Tibial nerve (tissue), 4 donors: ENCODE results near the gene OSCAR. TPM values are rescaled to one million over a fixed set of nuclear protein-coding genes. Genes with fewer than 3 reads are reported as not detected.

Experiments
- DNase-seq, 2 donors: peaks; one replicate each; pipeline ENCODE4 v3.0.0-alpha.2; 2019; ENCODE audit warnings: low spot score in 2 of 2
- H3K27ac ChIP-seq, 4 donors: fragments of 200-600 bp; sonication (generic) in 3 of 4; one replicate each; pipeline ENCODE4 v1.5.1; 2017 to 2019; ENCODE audit warnings: mild to moderate bottlenecking in 1 of 4
- H3K27me3 ChIP-seq, 2 donors: fragments of 200-600 bp; sonication (generic) in 1 of 2; one replicate each; pipeline versions ENCODE4 v1.5.1 to v1.6.0; 2017 to 2019
- H3K36me3 ChIP-seq, 3 donors: fragments of 200-600 bp; sonication (generic); one replicate each; pipeline ENCODE4 v1.5.1; 2018 to 2019
- H3K4me1 ChIP-seq, 4 donors: fragments of 200-600 bp; sonication (generic) in 3 of 4; one replicate each; pipeline ENCODE4 v1.5.1; 2017 to 2019
- H3K4me3 ChIP-seq, 4 donors: fragments of 200-600 bp; sonication (generic) in 3 of 4; one replicate each; pipeline ENCODE4 v1.5.1; 2017 to 2019; ENCODE audit warnings: mild to moderate bottlenecking in 1 of 4, moderate library complexity in 1 of 4
- H3K9me3 ChIP-seq, 4 donors: fragments of 200-600 bp; sonication (generic) in 3 of 4; one replicate each; pipeline ENCODE4 v1.5.1; 2017 to 2019
- EP300 ChIP-seq, 2 donors: sonication (generic); formaldehyde crosslinking; IDR thresholded peaks; one replicate each; pipeline ENCODE4 v1.6.1; 2017; ENCODE audit warnings: antibody characterized with exemption in 2 of 2, mild to moderate bottlenecking in 1 of 2
- POLR2A ChIP-seq, 2 donors: fragments of 450-650 bp; IDR thresholded peaks; one replicate each; pipeline ENCODE4 v1.6.1; 2017; ENCODE audit warnings: antibody characterized with exemption in 2 of 2, mild to moderate bottlenecking in 2 of 2, moderate library complexity in 2 of 2
- WGBS, 2 donors: methylation state at CpG; one replicate each; pipeline ENCODE4 v1.1.5; 2018; 5-methylcytosine and 5-hydroxymethylcytosine counted together
- total RNA-seq, 4 donors: library from RNA; depleted of rRNA; stranded (reverse); fragments of >200 nt; gene quantifications; one replicate each; pipeline ENCODE4 v1.1.0, GENCODE V29; 2016
- TF ChIP-seq, protein P1 (sequence below), 5 experiments: fragments of 200-600 bp in 3 of 5; fragments of 450-650 bp in 2 of 5; sonication (generic) in 3 of 5; IDR thresholded peaks; one replicate each; pipeline ENCODE4 v1.5.1; 2016 to 2019; ENCODE audit warnings: antibody characterized with exemption in 5 of 5, mild to moderate bottlenecking in 3 of 5, moderate library complexity in 2 of 5

OSCAR gene
- total RNA-seq, 4 donors from 2014 or later: 0.66 to 7.2 (median 1.9) TPM

DNA sequence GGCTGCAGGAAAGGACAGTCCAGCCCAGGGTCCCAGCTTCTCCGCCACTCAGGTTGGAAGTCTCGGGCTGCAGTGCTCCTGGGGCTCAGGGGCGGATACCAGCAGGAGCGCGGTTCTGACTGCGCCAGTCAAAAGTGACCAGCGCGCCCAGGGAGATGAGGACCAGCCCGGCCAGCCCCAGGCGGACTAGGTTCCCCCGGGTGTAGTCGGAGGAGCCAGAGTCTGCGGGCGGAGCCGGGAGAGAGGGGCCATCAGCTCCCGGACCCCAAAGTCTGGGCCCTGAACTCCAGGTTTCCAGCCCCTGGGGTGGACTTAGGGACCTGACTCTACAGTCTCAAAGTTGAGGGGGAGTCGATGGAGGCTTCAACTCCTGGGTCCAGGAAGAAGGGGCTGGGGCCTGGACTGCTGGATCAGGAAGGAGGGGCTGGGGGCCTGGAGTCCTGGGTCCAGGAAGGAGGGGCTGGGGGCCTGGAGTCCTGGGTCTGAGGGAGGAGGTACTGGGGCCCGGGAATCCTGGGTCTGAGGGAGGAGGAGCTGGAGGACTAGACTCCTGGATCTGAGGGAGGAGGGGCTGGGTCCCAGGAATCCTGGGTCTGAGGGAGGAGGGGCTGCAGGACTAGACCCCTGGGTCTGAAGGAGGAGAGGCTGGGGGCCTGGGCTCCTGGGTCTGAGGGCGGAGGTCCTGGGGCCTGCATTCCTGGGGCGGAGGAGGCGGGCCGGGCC, 5.3 kb downstream of the OSCAR start:
- H3K27ac ChIP-seq: peak overlapping the region in 1 of 4 donors; percentile 50
- no peak for DNase-seq

DNA sequence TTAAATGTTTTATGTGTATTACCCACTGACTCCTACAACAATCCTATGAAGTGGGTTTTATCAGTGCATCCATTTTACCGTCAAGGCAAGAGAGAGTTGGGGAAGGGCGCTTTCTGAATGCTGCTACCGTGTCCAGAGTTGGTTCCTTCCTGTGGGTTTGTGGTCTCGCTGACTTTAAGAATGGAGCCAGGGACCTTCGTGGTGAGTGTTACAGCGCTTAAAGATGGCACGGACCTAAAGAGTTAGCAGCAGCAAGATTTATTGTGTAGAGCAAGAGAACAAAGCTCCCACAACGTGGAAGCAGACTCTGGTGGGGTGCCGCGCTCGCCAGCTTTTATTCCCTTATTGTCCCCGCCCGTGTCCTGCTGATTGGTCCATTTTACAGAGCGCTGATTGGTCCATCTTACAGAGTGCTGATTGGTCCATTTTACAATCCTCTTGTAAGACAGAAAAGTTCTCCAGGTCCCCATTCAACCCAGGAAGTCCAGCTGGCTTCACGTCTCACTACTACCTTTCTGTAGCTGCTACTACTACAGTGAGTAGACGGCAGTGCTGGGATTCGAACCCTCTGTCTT, 6.1 kb downstream of the OSCAR start:
- Histone ChIP-seq H3K27ac (no peak overlapping the region), H3K36me3 (no peaks in the 10 kb centered on the region), H3K9me3 (no peaks in the 10 kb centered on the region), H3K27me3 (peaks cover 0 to 32% of the 10 kb centered on the region in 2 donors), H3K4me1 (peaks cover 0 to 10% (median 6%) of the 10 kb centered on the region in 4 donors), H3K4me3 (no peak overlapping the region)
- DNase-seq: no peak
- TF ChIP-seq EP300 (IDR thresholded peaks at IDR 0.05): no peak
- no peak for TF ChIP-seq POLR2A (IDR thresholded peaks at IDR 0.05)
- TF ChIP-seq, protein P1, sequence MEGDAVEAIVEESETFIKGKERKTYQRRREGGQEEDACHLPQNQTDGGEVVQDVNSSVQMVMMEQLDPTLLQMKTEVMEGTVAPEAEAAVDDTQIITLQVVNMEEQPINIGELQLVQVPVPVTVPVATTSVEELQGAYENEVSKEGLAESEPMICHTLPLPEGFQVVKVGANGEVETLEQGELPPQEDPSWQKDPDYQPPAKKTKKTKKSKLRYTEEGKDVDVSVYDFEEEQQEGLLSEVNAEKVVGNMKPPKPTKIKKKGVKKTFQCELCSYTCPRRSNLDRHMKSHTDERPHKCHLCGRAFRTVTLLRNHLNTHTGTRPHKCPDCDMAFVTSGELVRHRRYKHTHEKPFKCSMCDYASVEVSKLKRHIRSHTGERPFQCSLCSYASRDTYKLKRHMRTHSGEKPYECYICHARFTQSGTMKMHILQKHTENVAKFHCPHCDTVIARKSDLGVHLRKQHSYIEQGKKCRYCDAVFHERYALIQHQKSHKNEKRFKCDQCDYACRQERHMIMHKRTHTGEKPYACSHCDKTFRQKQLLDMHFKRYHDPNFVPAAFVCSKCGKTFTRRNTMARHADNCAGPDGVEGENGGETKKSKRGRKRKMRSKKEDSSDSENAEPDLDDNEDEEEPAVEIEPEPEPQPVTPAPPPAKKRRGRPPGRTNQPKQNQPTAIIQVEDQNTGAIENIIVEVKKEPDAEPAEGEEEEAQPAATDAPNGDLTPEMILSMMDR (IDR thresholded peaks at IDR 0.05): no peak
- WGBS, 2 donors: 80 to 84% methylated on average over 17 of the region's 17 CpGs

More for the DNA sequence above, 5.3 kb downstream of the OSCAR start:
- no peaks in the 10 kb centered on the region for H3K36me3 ChIP-seq
- TF ChIP-seq EP300 (IDR thresholded peaks at IDR 0.05): no peak
- TF ChIP-seq, protein P1 (IDR thresholded peaks at IDR 0.05): no peak
- TF ChIP-seq POLR2A (IDR thresholded peaks at IDR 0.05): no peak
- H3K4me3 ChIP-seq: peak overlapping the region in 2 of 4 donors; percentile 43 to 51
- WGBS, 2 donors: 56 to 71% methylated on average over 14 to 22 of the region's 22 CpGs
- H3K9me3 ChIP-seq: no peaks in the 10 kb centered on the region
- H3K27me3 ChIP-seq: peaks cover 0 to 32% of the 10 kb centered on the region in 2 donors
- H3K4me1 ChIP-seq: peaks cover 0 to 10% (median 6%) of the 10 kb centered on the region in 4 donors

DNA sequence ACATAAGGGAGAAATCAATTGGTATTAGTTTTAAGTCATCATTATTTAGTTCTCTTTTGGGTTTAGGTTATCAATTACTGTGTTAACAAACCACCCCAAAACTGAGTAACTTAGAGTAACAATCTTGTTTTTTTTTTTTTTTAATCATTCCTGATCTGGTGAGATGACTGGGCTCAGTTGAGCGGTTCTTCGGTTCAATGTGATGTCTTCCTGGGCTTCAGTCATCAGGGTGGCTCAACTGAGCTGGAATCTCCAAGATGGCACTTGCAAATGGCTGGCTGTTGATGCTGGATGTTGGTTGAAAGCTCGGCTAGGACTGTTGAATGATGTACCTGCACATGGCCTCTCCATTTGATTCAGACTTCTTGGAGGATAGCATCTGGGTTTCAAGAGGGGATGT, 16.2 kb downstream of the OSCAR start:
- H3K9me3 ChIP-seq: peaks cover 0 to 33% (median 1%) of the 10 kb centered on the region in 4 donors
- WGBS, 2 donors: 80 to 89% methylated on average over 3 of the region's 3 CpGs
- no peak overlapping the region for H3K4me3 ChIP-seq
- no peak for TF ChIP-seq EP300 (IDR thresholded peaks at IDR 0.05)
- TF ChIP-seq POLR2A (IDR thresholded peaks at IDR 0.05): no peak
- TF ChIP-seq, protein P1 (IDR thresholded peaks at IDR 0.05): no peak
- no peaks in the 10 kb centered on the region for H3K27me3 ChIP-seq
- no peaks in the 10 kb centered on the region for H3K4me1 ChIP-seq
- no peak for DNase-seq
- H3K36me3 ChIP-seq: no peaks in the 10 kb centered on the region
- H3K27ac ChIP-seq: no peak overlapping the region

DNA sequence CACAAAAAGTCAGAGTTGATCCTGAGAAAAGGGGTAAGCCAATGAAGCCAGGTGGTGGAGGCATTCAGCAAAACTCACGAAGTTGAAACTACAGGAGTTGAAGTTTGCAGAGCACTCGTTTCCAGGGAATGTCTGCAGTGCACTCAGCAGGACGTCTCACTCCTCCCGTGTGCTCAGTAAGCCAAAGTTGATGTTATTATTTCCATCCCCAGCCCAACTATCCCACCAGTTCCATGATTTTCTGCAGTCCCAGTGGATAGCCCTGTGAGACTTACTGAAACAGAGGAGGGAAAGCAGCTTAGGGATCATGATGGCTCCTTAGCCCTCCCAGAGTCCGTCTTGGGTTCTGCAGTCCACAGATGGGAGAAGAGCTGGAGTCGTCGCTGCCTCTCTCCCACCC, 19.6 kb downstream of the OSCAR start, which contains the start of gene TARM1:
Gene TARM1, minus strand, starts transcription at position 334 of the 400 bp plus-strand sequence. Its CDS starts 25 bp downstream, at position 309.
- H3K27ac ChIP-seq: no peak within 1 kb of the TSS
- no peaks in the 10 kb centered on the region for H3K4me1 ChIP-seq
- WGBS, 2 donors: 74 to 79% methylated on average over 7 of the region's 7 CpGs
- no peaks in the 10 kb centered on the region for H3K36me3 ChIP-seq
- no peak for DNase-seq
- H3K9me3 ChIP-seq: peaks cover 0 to 38% (median 1%) of the 10 kb centered on the region in 4 donors
- H3K27me3 ChIP-seq: no peaks in the 10 kb centered on the region
- H3K4me3 ChIP-seq: no peak within 1 kb of the TSS
- TF ChIP-seq, protein P1 (IDR thresholded peaks at IDR 0.05): no peak
- TF ChIP-seq EP300 (IDR thresholded peaks at IDR 0.05): no peak
- TF ChIP-seq POLR2A (IDR thresholded peaks at IDR 0.05): no peak

DNA sequence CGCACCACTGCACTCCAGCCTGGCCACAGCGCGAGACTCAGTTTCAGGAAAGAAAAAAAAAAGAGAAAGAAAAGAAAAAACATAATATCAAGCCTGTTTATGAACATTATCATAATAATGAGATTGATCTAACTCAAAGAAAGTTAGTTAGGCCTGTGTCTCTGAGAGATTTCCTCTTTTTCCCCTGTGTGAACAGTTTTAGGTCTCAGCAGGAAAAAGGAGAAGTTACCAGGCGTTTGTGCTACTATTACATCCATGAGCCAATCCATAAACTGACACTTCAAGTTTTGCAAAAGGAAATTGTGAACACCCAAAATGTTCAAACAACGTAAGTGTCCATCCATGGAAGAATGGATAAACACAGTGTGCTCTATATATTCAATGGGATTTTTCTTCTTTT, 23.3 kb downstream of the OSCAR start:
- Histone ChIP-seq H3K4me3 (no peak overlapping the region), H3K9me3 (peaks cover 0 to 32% (median 0%) of the 10 kb centered on the region in 4 donors), H3K4me1 (no peaks in the 10 kb centered on the region), H3K27me3 (no peaks in the 10 kb centered on the region), H3K27ac (no peak overlapping the region), H3K36me3 (no peaks in the 10 kb centered on the region)
- TF ChIP-seq, protein P1 (IDR thresholded peaks at IDR 0.05): no peak
- TF ChIP-seq EP300 (IDR thresholded peaks at IDR 0.05) (no peak), POLR2A (IDR thresholded peaks at IDR 0.05) (no peak)
- WGBS, 2 donors: 79 to 84% methylated on average over 5 of the region's 5 CpGs
- DNase-seq: no peak
